SK-N-SH (cell line): ENCODE data around the gene NAV1. TPM values are rescaled to one million over a fixed set of nuclear protein-coding genes. Genes with fewer than 3 reads are reported as not detected.

Experiments
- CTCF ChIA-PET: fragments of 300-600, 350-600 bp; formaldehyde crosslinking; extraction: SDS; loops from one replicate; lab custom pipeline; 2021; lab: Yijun Ruan, JAX
- POLR2A ChIA-PET: fragments of 350-600 bp; sonication (Branson Sonifier 250); formaldehyde crosslinking; extraction: SDS; loops from one replicate; lab custom pipeline; 2020; ENCODE audit warnings: antibody characterized with exemption, inconsistent platforms; lab: Yijun Ruan, JAX
- DNase-seq: peaks from one replicate; pipeline ENCODE4 v3.0.0; 2012
- H2AFZ ChIP-seq: fragments of 200-600 bp; sonication (generic); 2 replicates; pipeline ENCODE4 v1.8.1; 2016; ENCODE audit warnings: antibody characterized with exemption, mild to moderate bottlenecking, low read depth
- H3F3A ChIP-seq: fragments of 200-600 bp; sonication (generic); replicated peaks from 2 replicates; pipeline ENCODE3; 2016; ENCODE audit warnings: antibody characterized with exemption, mild to moderate bottlenecking; ENCODE audit not compliant: insufficient read depth
- H3K27ac ChIP-seq, 2 experiments: fragments of 200-500 bp in 1 of 2; fragments of 200-600 bp in 1 of 2; sonication (Bioruptor generic) in 1 of 2; sonication (generic), shearing (Covaris generic) in 1 of 2; 2 replicates each; pipeline versions ENCODE4 v1.5.1 to v1.6.1; 2014 to 2016; ENCODE audit warnings: low read depth in 2 of 2, inconsistent platforms in 1 of 2, low read length in 1 of 2, mild to moderate bottlenecking in 1 of 2, mixed read lengths in 1 of 2
- H3K27me3 ChIP-seq: fragments of 200-600 bp; sonication (generic), shearing (Covaris generic); 2 replicates; pipeline ENCODE4 v1.6.1; 2016; ENCODE audit warnings: mixed run types; ENCODE audit not compliant: insufficient read depth
- H3K36me3 ChIP-seq, 2 experiments: fragments of 200-500 bp in 1 of 2; fragments of 200-600 bp in 1 of 2; sonication (Bioruptor generic) in 1 of 2; sonication (generic) in 1 of 2; replicated peaks in 1 of 2; 2 replicates each; pipeline versions ENCODE3 to v1.5.1; 2014 to 2016; ENCODE audit warnings: low read length in 1 of 2, mild to moderate bottlenecking in 1 of 2; ENCODE audit not compliant: insufficient read depth in 2 of 2, control insufficient read depth in 1 of 2
- H3K4me1 ChIP-seq, 2 experiments: fragments of 200-500 bp in 1 of 2; fragments of 200-600 bp in 1 of 2; sonication (Bioruptor generic) in 1 of 2; sonication (generic), shearing (Covaris generic) in 1 of 2; 2 replicates each; pipeline versions ENCODE4 v1.5.1 to v1.6.1; 2014 to 2016; ENCODE audit warnings: low read depth in 1 of 2, low read length in 1 of 2, mixed run types in 1 of 2; ENCODE audit not compliant: insufficient read depth in 2 of 2, control insufficient read depth in 1 of 2
- H3K4me2 ChIP-seq: fragments of 200-600 bp; sonication (generic), shearing (Covaris generic); 2 replicates; pipeline ENCODE4 v1.6.1; 2017; ENCODE audit warnings: mixed run types
- H3K4me3 ChIP-seq, 2 experiments: fragments of 200-500 bp in 1 of 2; fragments of 200-600 bp in 1 of 2; sonication (Bioruptor generic) in 1 of 2; sonication (generic), shearing (Covaris generic) in 1 of 2; 2 replicates each; pipeline versions ENCODE4 v1.5.1 to v1.8.1; 2014 to 2016; ENCODE audit warnings: low read depth in 2 of 2, inconsistent platforms in 1 of 2, low read length in 1 of 2, mild to moderate bottlenecking in 1 of 2, mixed read lengths in 1 of 2, moderate library complexity in 1 of 2
- H3K79me2 ChIP-seq: fragments of 200-600 bp; sonication (generic); 2 replicates; pipeline ENCODE4 v1.8.1; 2017; ENCODE audit warnings: mild to moderate bottlenecking; ENCODE audit not compliant: insufficient read depth
- H3K9ac ChIP-seq: fragments of 200-600 bp; sonication (generic); 2 replicates; pipeline ENCODE4 v1.6.1; 2017; ENCODE audit warnings: mixed run types
- H3K9me2 ChIP-seq: fragments of 200-600 bp; sonication (generic); 2 replicates; pipeline ENCODE4 v1.6.1; 2017; ENCODE audit warnings: mixed run types
- H3K9me3 ChIP-seq: fragments of 200-600 bp; sonication (generic); 2 replicates; pipeline ENCODE4 v1.6.1; 2017; ENCODE audit warnings: mixed run types, mild to moderate bottlenecking, moderate library complexity
- H4K20me1 ChIP-seq: fragments of 200-600 bp; sonication (generic); 2 replicates; pipeline ENCODE4 v1.6.1; 2017; ENCODE audit warnings: mild to moderate bottlenecking, mixed run types; ENCODE audit not compliant: insufficient read depth
- CHD2 ChIP-seq: fragments of 150-350 bp; IDR thresholded peaks from 2 replicates; pipeline ENCODE4 v1.6.1; 2018; ENCODE audit warnings: low read length; ENCODE audit not compliant: partially characterized antibody
- EP300 ChIP-seq, 2 experiments: IDR thresholded peaks; 2 replicates each; pipeline versions ENCODE4 v1.4.0 to v1.6.1; 2012; ENCODE audit warnings: borderline replicate concordance in 1 of 2, low read depth in 1 of 2, low read length in 1 of 2
- FOSL2 ChIP-seq: IDR thresholded peaks from 2 replicates; pipeline ENCODE4 v1.4.0; 2012; ENCODE audit warnings: low read depth, mild to moderate bottlenecking, moderate library complexity, borderline replicate concordance
- FOXJ3 ChIP-seq: sonication (generic); formaldehyde crosslinking; IDR thresholded peaks from 2 replicates; pipeline ENCODE4 v1.5.1; 2020; ENCODE audit warnings: mild to moderate bottlenecking, missing genetic modification reagents
- GATA2 ChIP-seq: sonication (generic); formaldehyde crosslinking; IDR thresholded peaks from 2 replicates; pipeline ENCODE4 v1.5.0; 2020; ENCODE audit warnings: mild to moderate bottlenecking, missing genetic modification reagents
- IRF3 ChIP-seq: fragments of 150-350 bp; IDR thresholded peaks from 2 replicates; pipeline ENCODE4 v1.6.1; 2016; ENCODE audit warnings: mild to moderate bottlenecking, low read depth, low read length
- JUND ChIP-seq: IDR thresholded peaks from 2 replicates; pipeline ENCODE4 v1.4.0; 2012
- MEF2A ChIP-seq: IDR thresholded peaks from 2 replicates; pipeline ENCODE4 v1.4.0; 2012; ENCODE audit warnings: low read depth, borderline replicate concordance
- MXI1 ChIP-seq: IDR thresholded peaks from 2 replicates; pipeline ENCODE4 v1.6.1; 2012; ENCODE audit warnings: mild to moderate bottlenecking, low read depth, low read length, improper control_type of control experiment
- NFIC ChIP-seq: IDR thresholded peaks from 2 replicates; pipeline ENCODE4 v1.4.0; 2012; ENCODE audit warnings: borderline replicate concordance
- NRF1 ChIP-seq: IDR thresholded peaks from 2 replicates; pipeline ENCODE4 v1.6.1; 2012; ENCODE audit warnings: low read depth, mild to moderate bottlenecking, low read length
- PBX3 ChIP-seq: IDR thresholded peaks from 2 replicates; pipeline ENCODE4; 2012
- RCOR1 ChIP-seq: fragments of 150-350 bp; IDR thresholded peaks from 2 replicates; pipeline ENCODE4 v1.6.1; 2017; ENCODE audit warnings: antibody characterized with exemption, low read length
- REST ChIP-seq: IDR thresholded peaks from 2 replicates; pipeline ENCODE4 v1.6.1; 2012; ENCODE audit warnings: mild to moderate bottlenecking, low read depth, low read length, moderate library complexity
- RFX5 ChIP-seq: IDR thresholded peaks from 2 replicates; pipeline ENCODE4 v1.6.1; 2012; ENCODE audit warnings: mild to moderate bottlenecking, improper control_type of control experiment, low read length
- SMC3 ChIP-seq: IDR thresholded peaks from 2 replicates; pipeline ENCODE4 v1.6.1; 2012; ENCODE audit warnings: low read depth, low read length, improper control_type of control experiment
- TAF1 ChIP-seq: IDR thresholded peaks from 2 replicates; pipeline ENCODE4 v1.6.1; 2012; ENCODE audit warnings: low read depth, mild to moderate bottlenecking, low read length, moderate library complexity, borderline replicate concordance
- USF1 ChIP-seq: IDR thresholded peaks from 2 replicates; pipeline ENCODE4 v1.4.0; 2012; ENCODE audit warnings: low read depth, borderline replicate concordance
- USF2 ChIP-seq: fragments of 150-350 bp; IDR thresholded peaks from 2 replicates; pipeline ENCODE4 v1.6.1; 2017; ENCODE audit warnings: antibody characterized with exemption, low read length, low read depth, borderline replicate concordance
- YY1 ChIP-seq: IDR thresholded peaks from 2 replicates; pipeline ENCODE4 v1.4.0; 2012; ENCODE audit warnings: low read depth, mild to moderate bottlenecking
- ZBTB33 ChIP-seq: IDR thresholded peaks from 2 replicates; pipeline ENCODE4 v1.4.0; 2012; ENCODE audit warnings: low read depth, borderline replicate concordance
- WGBS: methylation state at CpG from one replicate; pipeline ENCODE4 v1.1.6; 2017; ENCODE audit warnings: low lambda C conversion rate; 5-methylcytosine and 5-hydroxymethylcytosine counted together
- polyA plus RNA-seq, 3 experiments: library from polyadenylated mRNA; depleted of rRNA; stranded (reverse); fragments of >200 nt; gene quantifications; 2 replicates each; pipeline ENCODE4 v1.2.3, GENCODE V29; 2012

The NAV1 gene
- polyA plus RNA-seq, 1 of the 3 experiments (the other 2 are of a cell fraction), result 16.1 TPM

- DNase-seq, result no peak
- POLR2A ChIA-PET, result no interaction called here
- 72% methylated on average over 12 of the region's 12 CpGs for WGBS
- no peaks in the 10 kb centered on the region for H3K9me3 ChIP-seq
- peaks cover 0 to 8% of the 10 kb centered on the region in 2 experiments for H3K36me3 ChIP-seq
- H2AFZ ChIP-seq, result no peak overlapping the region
- H3K9ac ChIP-seq, result peak overlapping the region; percentile 47
- peak overlapping the region; percentile 66 to 95 for H3K27ac ChIP-seq
- 0 out of 4 replicates have a peak overlapping the region, but pooled peaks of 1 of the 2 experiments have one; percentile 1 for H3K4me3 ChIP-seq
- H3K27me3 ChIP-seq, result no peaks in the 10 kb centered on the region
- H3K9me2 ChIP-seq, result no peaks in the 10 kb centered on the region
- H3F3A ChIP-seq, result peaks cover 48% of the 10 kb centered on the region
- peaks cover 36 to 53% of the 10 kb centered on the region in 2 experiments for H3K4me1 ChIP-seq
- H3K4me2 ChIP-seq, result peak overlapping the region; percentile 56
- H3K79me2 ChIP-seq, result peaks cover 100% of the 10 kb centered on the region
- peaks cover 54% of the 10 kb centered on the region for H4K20me1 ChIP-seq
- CTCF ChIA-PET, result interaction anchor here (0.8 to 4.8 kb wide), 10 partner anchors 8 to 276 kb away, joined by 3 to 22 read pairs (median 6); partner anchors contain the start of gene NAV1
- no peak for TF ChIP-seq NRF1
- TF ChIP-seq IRF3, result no peak
- no peak for TF ChIP-seq USF1
- TF ChIP-seq MEF2A, result no peak
- TF ChIP-seq REST, result 0 out of 2 replicates have a peak, but pooled peaks have one; percentile 4
- no peak for TF ChIP-seq MXI1
- TF ChIP-seq PBX3, result peak; percentile 72
- no peak for TF ChIP-seq SMC3
- TF ChIP-seq GATA2, result no peak
- TF ChIP-seq TAF1, result 0 out of 2 replicates have a peak, but pooled peaks have one; percentile 24
- no peak for TF ChIP-seq RFX5
- peak; percentile 59; the same call in 1 of the 2 replicates for TF ChIP-seq FOSL2
- TF ChIP-seq RCOR1, result no peak
- TF ChIP-seq NFIC, result peak; percentile 21; the same call in 1 of the 2 replicates
- TF ChIP-seq EP300 (IDR thresholded peaks at IDR 0.05; ENCODE audit: borderline replicate concordance in 1 of 2, low read depth in 1 of 2, low read length in 1 of 2), result peak in 1 of 2 experiments; percentile 50; a peak in 1 of 4 replicates
- TF ChIP-seq FOXJ3 (CRISPR knock-in tag), result no peak
- TF ChIP-seq JUND, result peak; percentile 67
- TF ChIP-seq CHD2, result no peak
- TF ChIP-seq YY1, result no peak
- TF ChIP-seq USF2, result no peak
- no peak for TF ChIP-seq ZBTB33
Measured at GRCh38 chr1:201551877-201552731, 13.2 kb downstream of the NAV1 start.
